ENCODE results near the gene MGAT4A. TPM values are rescaled to one million over a fixed set of nuclear protein-coding genes. Genes with fewer than 3 reads are reported as not detected.

Gene MGAT4A
- total RNA-seq, 4 donors from 2014 or later: 12.6 to 50.0 (median 16.1) TPM

DNA sequence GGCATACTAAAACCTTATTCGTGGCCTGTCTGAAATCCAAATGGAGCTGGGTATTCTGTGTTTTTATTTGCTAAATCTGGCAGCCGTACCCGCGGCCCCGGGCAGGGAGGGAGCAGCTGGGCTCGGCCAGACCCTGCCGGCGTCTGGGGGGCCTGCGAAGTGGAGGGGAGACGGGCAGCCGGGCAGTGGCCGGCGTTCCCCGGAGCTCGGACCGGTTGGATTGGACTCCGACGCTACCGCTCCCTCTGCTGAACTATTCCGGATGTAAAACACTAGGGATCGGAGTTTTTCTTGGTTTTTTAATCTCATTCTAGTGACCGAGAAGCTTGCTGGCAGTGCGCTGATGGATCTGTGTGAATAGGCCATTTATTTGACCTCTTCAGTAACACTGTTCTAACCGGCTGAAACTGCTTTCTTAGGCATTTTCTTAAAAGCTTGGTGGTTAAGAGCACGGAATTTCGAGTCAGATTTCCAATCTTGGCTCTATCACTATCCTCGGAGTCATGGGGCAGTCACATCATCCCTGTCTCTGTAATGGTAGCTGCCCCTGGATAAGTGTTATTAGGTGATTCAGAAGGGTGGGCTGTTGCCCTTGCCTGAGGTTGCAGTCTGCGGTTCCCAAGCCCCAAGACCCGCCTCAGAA lies 121.8 kb downstream of the MGAT4A start:
- peak overlapping the region; percentile 63 to 87 (median 78) for H3K4me3 ChIP-seq
- WGBS, 2 donors: 1 to 2% methylated on average over 24 to 29 of the region's 29 CpGs
- H3K4me1 ChIP-seq: peaks cover 0 to 68% (median 38%) of the 10 kb centered on the region in 4 donors
- DNase-seq (ENCODE audit: low spot score in 2 of 2): no peak
- peak overlapping the region; percentile 89 to 99 (median 94) for H3K27ac ChIP-seq
- no peaks in the 10 kb centered on the region for H3K27me3 ChIP-seq
- H3K36me3 ChIP-seq: peaks cover 0 to 34% (median 0%) of the 10 kb centered on the region in 3 donors
- no peak for TF ChIP-seq POLR2A (IDR thresholded peaks at IDR 0.05)
- no peak for TF ChIP-seq EP300 (IDR thresholded peaks at IDR 0.05)
- TF ChIP-seq, protein P1, sequence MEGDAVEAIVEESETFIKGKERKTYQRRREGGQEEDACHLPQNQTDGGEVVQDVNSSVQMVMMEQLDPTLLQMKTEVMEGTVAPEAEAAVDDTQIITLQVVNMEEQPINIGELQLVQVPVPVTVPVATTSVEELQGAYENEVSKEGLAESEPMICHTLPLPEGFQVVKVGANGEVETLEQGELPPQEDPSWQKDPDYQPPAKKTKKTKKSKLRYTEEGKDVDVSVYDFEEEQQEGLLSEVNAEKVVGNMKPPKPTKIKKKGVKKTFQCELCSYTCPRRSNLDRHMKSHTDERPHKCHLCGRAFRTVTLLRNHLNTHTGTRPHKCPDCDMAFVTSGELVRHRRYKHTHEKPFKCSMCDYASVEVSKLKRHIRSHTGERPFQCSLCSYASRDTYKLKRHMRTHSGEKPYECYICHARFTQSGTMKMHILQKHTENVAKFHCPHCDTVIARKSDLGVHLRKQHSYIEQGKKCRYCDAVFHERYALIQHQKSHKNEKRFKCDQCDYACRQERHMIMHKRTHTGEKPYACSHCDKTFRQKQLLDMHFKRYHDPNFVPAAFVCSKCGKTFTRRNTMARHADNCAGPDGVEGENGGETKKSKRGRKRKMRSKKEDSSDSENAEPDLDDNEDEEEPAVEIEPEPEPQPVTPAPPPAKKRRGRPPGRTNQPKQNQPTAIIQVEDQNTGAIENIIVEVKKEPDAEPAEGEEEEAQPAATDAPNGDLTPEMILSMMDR (IDR thresholded peaks at IDR 0.05): no peak
- H3K9me3 ChIP-seq: no peaks in the 10 kb centered on the region

- peak; percentile 68 to 72 for DNase-seq (ENCODE audit: low spot score in 2 of 2)
- Histone ChIP-seq H3K27ac (peak within 1 kb of the TSS; percentile 89 to 99 (median 94)), H3K4me1 (peaks cover 0 to 68% (median 38%) of the 10 kb centered on the region in 4 donors), H3K9me3 (no peaks in the 10 kb centered on the region), H3K4me3 (peak within 1 kb of the TSS; percentile 63 to 87 (median 78)), H3K36me3 (peaks cover 0 to 32% (median 0%) of the 10 kb centered on the region in 3 donors), H3K27me3 (no peaks in the 10 kb centered on the region)
- peak; percentile 65 to 98 for TF ChIP-seq EP300 (IDR thresholded peaks at IDR 0.05)
- TF ChIP-seq, protein P1 (IDR thresholded peaks at IDR 0.05): peak in 2 of 5 experiments; percentile 38 to 52
- peak; percentile 69 to 80 for TF ChIP-seq POLR2A (IDR thresholded peaks at IDR 0.05)
- WGBS, 2 donors: 0 to 2% methylated on average over 22 to 46 of the region's 93 CpGs
Observed at GRCh38 chr2:98608116-98608961, 122.6 kb downstream of the MGAT4A start, which contains the start of the genes COA5 and UNC50. COA5 (minus strand) TSS chr2:98608512; CDS start chr2:98608405, 107 bp downstream. UNC50 (plus strand) TSS chr2:98608589; CDS start chr2:98609760, 1,171 bp downstream.

GRCh38 chr2:98607741-98608115 lies 123.2 kb downstream of the MGAT4A start:
- TF ChIP-seq EP300 (IDR thresholded peaks at IDR 0.05): no peak
- TF ChIP-seq POLR2A (IDR thresholded peaks at IDR 0.05): no peak
- TF ChIP-seq, protein P1 (IDR thresholded peaks at IDR 0.05): no peak
- DNase-seq (ENCODE audit: low spot score in 2 of 2): no peak
- H3K4me1 ChIP-seq: peaks cover 0 to 64% (median 38%) of the 10 kb centered on the region in 4 donors

GRCh38 chr2:98607104-98607503 lies 123.8 kb downstream of the MGAT4A start:
- H3K36me3 ChIP-seq: peaks cover 0 to 32% (median 0%) of the 10 kb centered on the region in 3 donors
- H3K9me3 ChIP-seq: no peaks in the 10 kb centered on the region
- H3K27me3 ChIP-seq: no peaks in the 10 kb centered on the region
- peak overlapping the region in 3 of 4 donors; percentile 89 to 99 (median 97) for H3K27ac ChIP-seq
- peaks cover 0 to 61% (median 38%) of the 10 kb centered on the region in 4 donors for H3K4me1 ChIP-seq
- TF ChIP-seq EP300 (IDR thresholded peaks at IDR 0.05) (no peak), POLR2A (IDR thresholded peaks at IDR 0.05) (no peak)
- TF ChIP-seq, protein P1 (IDR thresholded peaks at IDR 0.05): no peak
- H3K4me3 ChIP-seq: peak overlapping the region; percentile 63 to 87 (median 78)
- no peak for DNase-seq (ENCODE audit: low spot score in 2 of 2)
- WGBS, 2 donors: 65 to 66% methylated on average over 6 of the region's 6 CpGs

More at GRCh38 chr2:98607741-98608115, 123.2 kb downstream of the MGAT4A start:
- Histone ChIP-seq H3K27me3 (no peaks in the 10 kb centered on the region), H3K9me3 (no peaks in the 10 kb centered on the region), H3K27ac (peak overlapping the region; percentile 89 to 99 (median 94)), H3K4me3 (peak overlapping the region; percentile 63 to 87 (median 78)), H3K36me3 (peaks cover 0 to 34% (median 0%) of the 10 kb centered on the region in 3 donors)
- 7 to 10% methylated on average over 6 to 7 of the region's 7 CpGs for WGBS, 2 donors
